Progenitor cell of endocrine pancreas (in vitro differentiated cells): ENCODE measurements around the gene SARM1. TPM values are rescaled to one million over a fixed set of nuclear protein-coding genes. Genes with fewer than 3 reads are reported as not detected.

Experiments used
- DNase-seq: peaks from one replicate; pipeline ENCODE4 v3.0.0; 2021; ENCODE audit warnings: low spot score; ENCODE audit not compliant: unreplicated experiment
- H3K27ac Mint-ChIP-seq: 2 replicates; pipeline ENCODE4 v1.8.0; 2021; ENCODE audit warnings: mild to moderate bottlenecking, moderate library complexity, mixed read lengths
- H3K27me3 Mint-ChIP-seq: 2 replicates; pipeline ENCODE4 v1.8.0; 2021; ENCODE audit warnings: mixed read lengths
- H3K36me3 Mint-ChIP-seq: 2 replicates; pipeline ENCODE4 v1.8.0; 2022; ENCODE audit warnings: mixed read lengths; ENCODE audit not compliant: insufficient read depth
- H3K4me1 Mint-ChIP-seq: 2 replicates; pipeline ENCODE4 v1.8.0; 2021; ENCODE audit warnings: low read depth, mixed read lengths
- H3K4me3 Mint-ChIP-seq: 2 replicates; pipeline ENCODE4 v1.8.0; 2021; ENCODE audit warnings: low read depth, mild to moderate bottlenecking, moderate library complexity, mixed read lengths
- H3K9me3 Mint-ChIP-seq: 2 replicates; pipeline ENCODE4 v1.8.0; 2021; ENCODE audit warnings: low read depth, mixed read lengths
- total RNA-seq: library from RNA; stranded (reverse); gene quantifications from 2 replicates; pipeline ENCODE4 v1.2.1, GENCODE V29; 2021
- TF ChIP-seq, protein P1 (sequence below): fragments of 200-600 bp; sonication (generic); IDR thresholded peaks from one replicate; pipeline ENCODE4 v1.5.0; 2021; ENCODE audit warnings: antibody characterized with exemption, mild to moderate bottlenecking; ENCODE audit not compliant: unreplicated experiment

The SARM1 gene
- total RNA-seq, 1 donor from 2014 or later = 20.0 TPM

DNA sequence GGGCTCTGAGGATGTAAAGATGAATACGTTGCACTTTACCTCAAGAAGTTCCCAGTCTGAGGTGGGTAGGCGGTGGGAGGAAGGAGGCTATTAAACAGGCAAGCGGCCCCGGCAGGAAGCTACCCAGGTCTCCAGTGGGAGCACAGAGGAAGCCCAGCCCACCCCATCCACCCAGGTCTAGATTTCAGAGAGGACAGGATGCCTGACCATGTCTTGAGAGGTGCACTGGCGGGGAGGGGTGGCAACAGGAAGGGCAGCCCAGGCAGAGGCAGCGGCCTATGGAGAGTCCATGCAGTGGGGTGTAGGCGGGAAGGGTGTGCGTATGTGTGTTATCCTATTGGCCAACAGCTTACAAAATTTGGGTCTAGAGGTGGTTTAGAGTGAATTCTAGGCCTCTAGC, 13.9 kb downstream of the SARM1 start:
- Mint-ChIP-seq H3K27me3 (peaks cover 62% of the 10 kb centered on the region), H3K4me3 (no peak overlapping the region), H3K4me1 (peaks cover 13% of the 10 kb centered on the region), H3K9me3 (no peaks in the 10 kb centered on the region), H3K27ac (no peak overlapping the region), H3K36me3 (peaks cover 10% of the 10 kb centered on the region)
- no peak for DNase-seq
- TF ChIP-seq, protein P1, sequence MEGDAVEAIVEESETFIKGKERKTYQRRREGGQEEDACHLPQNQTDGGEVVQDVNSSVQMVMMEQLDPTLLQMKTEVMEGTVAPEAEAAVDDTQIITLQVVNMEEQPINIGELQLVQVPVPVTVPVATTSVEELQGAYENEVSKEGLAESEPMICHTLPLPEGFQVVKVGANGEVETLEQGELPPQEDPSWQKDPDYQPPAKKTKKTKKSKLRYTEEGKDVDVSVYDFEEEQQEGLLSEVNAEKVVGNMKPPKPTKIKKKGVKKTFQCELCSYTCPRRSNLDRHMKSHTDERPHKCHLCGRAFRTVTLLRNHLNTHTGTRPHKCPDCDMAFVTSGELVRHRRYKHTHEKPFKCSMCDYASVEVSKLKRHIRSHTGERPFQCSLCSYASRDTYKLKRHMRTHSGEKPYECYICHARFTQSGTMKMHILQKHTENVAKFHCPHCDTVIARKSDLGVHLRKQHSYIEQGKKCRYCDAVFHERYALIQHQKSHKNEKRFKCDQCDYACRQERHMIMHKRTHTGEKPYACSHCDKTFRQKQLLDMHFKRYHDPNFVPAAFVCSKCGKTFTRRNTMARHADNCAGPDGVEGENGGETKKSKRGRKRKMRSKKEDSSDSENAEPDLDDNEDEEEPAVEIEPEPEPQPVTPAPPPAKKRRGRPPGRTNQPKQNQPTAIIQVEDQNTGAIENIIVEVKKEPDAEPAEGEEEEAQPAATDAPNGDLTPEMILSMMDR = no peak

DNA sequence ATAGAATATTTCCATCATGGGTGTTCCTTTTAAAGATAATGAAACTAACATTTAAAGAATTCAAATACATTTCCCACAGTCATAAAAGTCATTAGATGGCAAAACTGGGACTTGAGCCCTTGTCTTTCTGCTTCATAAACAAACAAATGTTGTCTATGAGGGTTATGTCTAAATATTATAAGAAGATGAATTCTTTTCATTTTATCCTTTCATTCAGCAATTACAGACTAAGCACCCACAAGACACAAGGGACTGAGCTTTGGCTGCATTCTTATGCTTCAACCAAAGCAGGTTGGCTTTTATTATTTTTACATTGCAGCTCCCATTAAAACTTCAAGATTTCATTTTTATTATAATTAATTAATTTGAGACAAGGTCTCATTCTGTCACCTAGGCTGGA, 14.9 kb downstream of the SARM1 start:
- peaks cover 52% of the 10 kb centered on the region for H3K27me3 Mint-ChIP-seq
- TF ChIP-seq, protein P1 = no peak
- no peaks in the 10 kb centered on the region for H3K9me3 Mint-ChIP-seq
- no peak for DNase-seq
- H3K4me1 Mint-ChIP-seq = peaks cover 14% of the 10 kb centered on the region
- peaks cover 14% of the 10 kb centered on the region for H3K36me3 Mint-ChIP-seq
- H3K27ac Mint-ChIP-seq = no peak overlapping the region
- H3K4me3 Mint-ChIP-seq = no peak overlapping the region

DNA sequence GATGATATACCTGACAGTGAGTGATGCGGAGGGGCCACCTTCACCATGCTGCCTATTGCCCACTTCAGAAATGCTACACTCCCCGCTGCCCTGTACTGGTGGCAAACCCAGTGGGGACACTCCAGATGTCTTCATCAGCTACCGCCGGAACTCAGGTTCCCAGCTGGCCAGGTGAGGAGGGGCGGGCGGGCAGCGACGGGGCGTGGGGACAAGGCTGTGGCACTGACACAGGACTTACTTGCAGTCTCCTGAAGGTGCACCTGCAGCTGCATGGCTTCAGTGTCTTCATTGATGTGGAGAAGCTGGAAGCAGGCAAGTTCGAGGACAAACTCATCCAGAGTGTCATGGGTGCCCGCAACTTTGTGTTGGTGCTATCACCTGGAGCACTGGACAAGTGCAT, 16.6 kb downstream of the SARM1 start:
- H3K4me1 Mint-ChIP-seq = peaks cover 14% of the 10 kb centered on the region
- TF ChIP-seq, protein P1 = no peak
- peaks cover 12% of the 10 kb centered on the region for H3K36me3 Mint-ChIP-seq
- H3K9me3 Mint-ChIP-seq = no peaks in the 10 kb centered on the region
- no peak for DNase-seq
- H3K27ac Mint-ChIP-seq = no peak overlapping the region
- H3K4me3 Mint-ChIP-seq = no peak overlapping the region
- H3K27me3 Mint-ChIP-seq = peaks cover 36% of the 10 kb centered on the region

DNA sequence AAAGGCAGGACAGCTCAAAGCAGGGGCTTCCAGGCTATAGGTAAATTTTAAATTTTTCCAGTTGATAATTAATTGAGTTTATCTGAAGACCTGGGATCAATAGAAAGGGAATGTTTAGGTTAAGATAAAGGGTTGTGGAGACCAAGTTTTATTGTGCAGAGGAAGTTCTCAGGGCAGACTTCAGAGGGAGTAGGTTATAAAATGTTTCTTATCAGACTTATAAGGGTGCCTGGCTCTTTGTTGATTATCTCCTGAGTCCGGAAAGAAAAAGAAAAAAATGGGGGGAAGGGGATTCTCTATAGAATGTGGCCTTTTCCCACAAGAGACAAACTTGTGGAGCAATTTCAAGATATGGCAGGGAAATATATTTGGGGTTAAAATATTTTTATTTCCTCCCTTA, 18.6 kb downstream of the SARM1 start:
- H3K36me3 Mint-ChIP-seq = peaks cover 15% of the 10 kb centered on the region
- H3K27ac Mint-ChIP-seq = no peak overlapping the region
- H3K9me3 Mint-ChIP-seq = no peaks in the 10 kb centered on the region
- no peak overlapping the region for H3K4me3 Mint-ChIP-seq
- DNase-seq = no peak
- TF ChIP-seq, protein P1 = no peak
- H3K27me3 Mint-ChIP-seq = peaks cover 16% of the 10 kb centered on the region
- peaks cover 8% of the 10 kb centered on the region for H3K4me1 Mint-ChIP-seq

DNA sequence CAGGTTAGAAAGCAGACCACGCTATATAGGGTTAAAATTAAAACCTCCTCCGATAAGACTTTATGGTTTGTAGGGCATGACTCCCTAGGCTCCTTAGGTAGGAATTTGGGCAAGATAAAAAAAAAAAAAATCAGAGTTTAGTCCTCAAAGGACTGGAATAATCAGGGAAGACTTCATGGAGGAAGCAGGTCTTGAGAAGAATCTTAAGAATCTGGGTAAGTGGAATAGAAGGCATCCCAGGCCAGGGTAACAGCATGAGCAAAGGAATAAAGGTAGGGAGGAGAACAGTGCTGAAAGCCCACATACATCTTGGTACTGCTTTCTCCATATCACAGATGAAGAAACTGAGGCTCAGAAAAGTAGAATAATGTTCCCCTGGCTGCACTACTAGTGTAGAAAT, 19.1 kb downstream of the SARM1 start:
- DNase-seq = no peak
- Mint-ChIP-seq H3K36me3 (peaks cover 15% of the 10 kb centered on the region), H3K27me3 (peaks cover 12% of the 10 kb centered on the region), H3K27ac (no peak overlapping the region), H3K9me3 (no peaks in the 10 kb centered on the region), H3K4me1 (peaks cover 8% of the 10 kb centered on the region), H3K4me3 (no peak overlapping the region)
- TF ChIP-seq, protein P1 = no peak
